HFFc6 (cell line): ENCODE data around the gene ADAM15. TPM values are rescaled to one million over a fixed set of nuclear protein-coding genes. Genes with fewer than 3 reads are reported as not detected.

ENCODE experiments used
- DNase-seq: peaks from one replicate; pipeline ENCODE4 v3.0.0-alpha.2; 2018
- H3K27ac Mint-ChIP-seq: 2 replicates; pipeline ENCODE4 v1.8.0; 2020; ENCODE audit warnings: mild to moderate bottlenecking, mixed read lengths
- H3K27me3 Mint-ChIP-seq: 2 replicates; pipeline ENCODE4 v1.8.0; 2021; ENCODE audit warnings: mild to moderate bottlenecking, moderate library complexity, mixed read lengths; ENCODE audit not compliant: insufficient read depth
- H3K36me3 Mint-ChIP-seq: 2 replicates; pipeline ENCODE4 v1.8.0; 2021; ENCODE audit warnings: low read depth, mixed read lengths
- H3K4me1 Mint-ChIP-seq: 2 replicates; pipeline ENCODE4 v1.8.0; 2020; ENCODE audit warnings: low read depth, mixed read lengths
- H3K4me3 Mint-ChIP-seq: 2 replicates; pipeline ENCODE4 v1.8.0; 2020; ENCODE audit warnings: mild to moderate bottlenecking, moderate library complexity, mixed read lengths
- H3K9me3 Mint-ChIP-seq: 2 replicates; pipeline ENCODE4 v1.8.0; 2020; ENCODE audit warnings: mild to moderate bottlenecking, mixed read lengths
- total RNA-seq, 6 experiments: library from RNA; stranded (reverse); fragmentation: NEBNext Ultra II Directional; extraction: Animal tissue kit (Norgen Biotek cat#: 25700); gene quantifications; 2 replicates in 1 of 6; 3 replicates in 5 of 6; pipeline ENCODE4 v1.2.3, GENCODE V29; 2021
- TF ChIP-seq, protein P1 (sequence below): fragments of 200-600 bp; sonication (generic); IDR thresholded peaks from 2 replicates; pipeline ENCODE4 v1.5.0; 2021; ENCODE audit warnings: antibody characterized with exemption, mild to moderate bottlenecking

The ADAM15 gene
- total RNA-seq, 6 experiments from 2014 or later = 51.1 to 66.9 (median 63.7) TPM

DNA sequence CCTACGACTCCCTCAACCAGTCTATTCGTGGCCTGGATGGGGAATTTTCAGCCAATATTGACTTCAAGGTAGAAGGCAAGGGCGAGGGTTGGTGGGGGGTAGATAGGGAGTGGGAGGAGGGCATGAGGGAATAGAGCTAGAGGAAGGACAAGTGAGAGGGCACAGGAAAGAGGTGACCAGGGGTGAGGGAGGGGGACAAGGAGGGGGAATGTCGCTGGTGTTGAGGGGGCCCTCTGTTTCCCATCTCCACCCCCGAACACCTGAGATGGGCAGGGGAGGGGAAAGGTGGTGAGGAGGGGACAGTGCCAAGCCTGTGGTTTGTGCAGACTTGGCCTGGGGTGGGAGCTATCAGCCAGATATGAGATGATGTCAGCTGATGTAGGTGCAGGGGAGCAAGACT is 8.3 kb upstream of the ADAM15 start:
- TF ChIP-seq, protein P1, sequence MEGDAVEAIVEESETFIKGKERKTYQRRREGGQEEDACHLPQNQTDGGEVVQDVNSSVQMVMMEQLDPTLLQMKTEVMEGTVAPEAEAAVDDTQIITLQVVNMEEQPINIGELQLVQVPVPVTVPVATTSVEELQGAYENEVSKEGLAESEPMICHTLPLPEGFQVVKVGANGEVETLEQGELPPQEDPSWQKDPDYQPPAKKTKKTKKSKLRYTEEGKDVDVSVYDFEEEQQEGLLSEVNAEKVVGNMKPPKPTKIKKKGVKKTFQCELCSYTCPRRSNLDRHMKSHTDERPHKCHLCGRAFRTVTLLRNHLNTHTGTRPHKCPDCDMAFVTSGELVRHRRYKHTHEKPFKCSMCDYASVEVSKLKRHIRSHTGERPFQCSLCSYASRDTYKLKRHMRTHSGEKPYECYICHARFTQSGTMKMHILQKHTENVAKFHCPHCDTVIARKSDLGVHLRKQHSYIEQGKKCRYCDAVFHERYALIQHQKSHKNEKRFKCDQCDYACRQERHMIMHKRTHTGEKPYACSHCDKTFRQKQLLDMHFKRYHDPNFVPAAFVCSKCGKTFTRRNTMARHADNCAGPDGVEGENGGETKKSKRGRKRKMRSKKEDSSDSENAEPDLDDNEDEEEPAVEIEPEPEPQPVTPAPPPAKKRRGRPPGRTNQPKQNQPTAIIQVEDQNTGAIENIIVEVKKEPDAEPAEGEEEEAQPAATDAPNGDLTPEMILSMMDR = no peak
- Mint-ChIP-seq H3K4me3 (no peak overlapping the region), H3K27me3 (peaks cover 16% of the 10 kb centered on the region), H3K4me1 (peaks cover 27% of the 10 kb centered on the region), H3K27ac (no peak overlapping the region), H3K36me3 (no peaks in the 10 kb centered on the region), H3K9me3 (no peaks in the 10 kb centered on the region)
- DNase-seq = no peak

DNA sequence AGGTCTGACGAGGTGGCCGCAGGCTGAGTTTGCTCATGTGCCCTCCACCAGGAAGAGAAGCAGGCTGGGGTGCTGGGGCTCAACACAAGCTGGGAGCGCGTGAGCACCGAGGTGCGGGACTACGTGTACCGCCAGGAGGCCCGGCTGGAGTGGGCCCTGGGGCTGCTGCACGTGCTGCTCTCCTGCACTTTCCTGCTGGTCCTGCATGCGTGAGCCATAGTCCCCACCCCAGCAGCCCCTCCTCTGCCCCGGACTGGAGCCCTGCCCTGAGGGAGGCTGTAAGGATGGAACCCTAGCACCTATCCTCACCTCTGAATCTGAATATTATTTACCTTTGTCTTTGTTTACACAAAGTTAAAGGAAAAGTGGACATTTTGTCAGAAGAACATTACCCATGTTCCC is 7.8 kb upstream of the ADAM15 start:
- H3K36me3 Mint-ChIP-seq = no peaks in the 10 kb centered on the region
- no peak overlapping the region for H3K4me3 Mint-ChIP-seq
- no peaks in the 10 kb centered on the region for H3K9me3 Mint-ChIP-seq
- H3K27ac Mint-ChIP-seq = no peak overlapping the region
- H3K4me1 Mint-ChIP-seq = peaks cover 26% of the 10 kb centered on the region
- peaks cover 10% of the 10 kb centered on the region; the same call in 1 of the 2 replicates for H3K27me3 Mint-ChIP-seq
- TF ChIP-seq, protein P1 = no peak
- DNase-seq = no peak

DNA sequence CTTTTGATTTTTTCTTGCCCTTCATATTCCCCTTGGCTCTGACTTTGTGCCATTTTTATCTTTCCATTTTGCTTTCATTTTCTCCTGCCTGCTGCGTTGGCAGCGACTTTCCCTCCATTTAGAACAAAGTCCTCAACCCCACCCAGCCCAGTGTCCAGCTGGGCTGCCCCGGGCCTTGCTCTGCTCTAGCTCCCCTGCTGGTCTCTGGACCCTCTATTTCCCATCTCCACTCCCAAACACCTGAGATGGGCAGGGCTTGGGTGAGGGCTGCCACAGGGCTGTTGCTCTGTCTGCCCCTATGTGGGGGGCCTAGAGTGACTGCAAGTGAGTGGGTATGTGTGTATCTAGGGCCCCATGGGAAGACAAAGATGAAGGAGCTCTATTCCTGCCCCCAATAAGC is 7.3 kb upstream of the ADAM15 start:
- no peak for DNase-seq
- TF ChIP-seq, protein P1 = no peak
- H3K36me3 Mint-ChIP-seq = no peaks in the 10 kb centered on the region
- peaks cover 21% of the 10 kb centered on the region for H3K4me1 Mint-ChIP-seq
- peaks cover 6% of the 10 kb centered on the region; the same call in 1 of the 2 replicates for H3K27me3 Mint-ChIP-seq
- H3K4me3 Mint-ChIP-seq = no peak overlapping the region
- no peaks in the 10 kb centered on the region for H3K9me3 Mint-ChIP-seq
- no peak overlapping the region for H3K27ac Mint-ChIP-seq

DNA sequence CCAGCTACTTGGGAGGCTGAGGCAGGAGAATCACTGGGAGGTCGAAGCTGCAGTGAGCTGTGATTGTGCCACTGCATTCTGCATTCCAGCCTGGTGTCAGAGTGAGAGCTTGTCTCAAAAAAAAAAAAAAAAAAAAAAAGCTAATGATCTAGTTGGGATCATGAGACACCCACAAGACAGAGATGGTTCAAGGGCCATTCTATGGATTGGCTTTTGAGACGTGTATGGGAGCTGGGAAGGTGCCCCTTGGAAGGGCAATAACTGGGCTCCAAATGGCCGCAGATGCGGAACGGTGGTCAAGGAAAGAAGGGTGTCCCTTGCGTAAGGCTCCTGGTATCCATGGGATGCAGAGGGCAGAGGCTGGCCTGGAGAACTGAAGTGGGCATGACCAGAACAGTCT is 6.8 kb upstream of the ADAM15 start:
- H3K27ac Mint-ChIP-seq = no peak overlapping the region
- peaks cover 4% of the 10 kb centered on the region; the same call in 1 of the 2 replicates for H3K27me3 Mint-ChIP-seq
- TF ChIP-seq, protein P1 = no peak
- H3K9me3 Mint-ChIP-seq = no peaks in the 10 kb centered on the region
- no peaks in the 10 kb centered on the region for H3K36me3 Mint-ChIP-seq
- no peak overlapping the region for H3K4me3 Mint-ChIP-seq
- no peak for DNase-seq
- H3K4me1 Mint-ChIP-seq = peaks cover 22% of the 10 kb centered on the region

DNA sequence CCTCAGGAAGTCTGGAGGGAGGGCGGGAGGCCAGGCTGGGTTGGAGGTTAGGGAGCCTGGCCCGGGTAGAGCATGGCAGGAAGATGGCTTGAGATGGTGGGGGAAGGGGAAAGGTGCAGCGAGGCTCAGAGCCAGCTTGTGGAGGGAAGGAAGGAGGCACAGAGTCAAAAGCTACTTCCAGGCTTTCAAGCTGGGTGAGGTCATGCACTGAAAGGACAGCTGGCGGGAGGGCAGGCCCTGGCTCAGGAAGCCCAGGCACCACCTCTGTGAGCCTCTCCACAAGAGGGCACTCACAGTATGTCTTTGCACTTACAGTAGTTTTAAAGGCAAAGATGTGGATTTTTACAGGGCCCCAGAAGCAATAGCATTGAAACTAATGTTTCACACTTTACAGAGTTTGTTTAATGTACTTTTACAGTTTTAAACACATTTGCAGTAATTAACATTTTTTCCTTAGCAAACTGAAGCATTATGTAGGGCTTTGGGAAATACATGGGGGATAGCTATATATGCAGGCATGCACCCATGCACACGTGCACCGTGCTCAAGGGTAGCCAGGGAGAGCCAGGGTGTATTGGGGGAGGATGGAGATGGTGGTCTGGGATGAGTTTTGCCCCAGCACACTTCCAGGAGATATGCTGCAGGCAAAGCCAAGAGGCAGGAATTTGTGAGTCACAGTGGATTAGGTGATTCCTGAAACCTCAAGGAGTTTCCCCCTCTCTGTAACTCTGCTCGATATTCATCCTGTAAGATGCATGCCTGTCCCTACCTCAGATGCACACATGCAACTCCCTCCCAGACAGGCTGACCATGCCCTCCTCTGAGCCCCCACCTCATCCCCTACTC is 6.1 kb upstream of the ADAM15 start:
- peak overlapping the region; percentile 25; the same call in 1 of the 2 replicates for H3K4me3 Mint-ChIP-seq
- peaks cover 28% of the 10 kb centered on the region for H3K4me1 Mint-ChIP-seq
- H3K9me3 Mint-ChIP-seq = no peaks in the 10 kb centered on the region
- TF ChIP-seq, protein P1 = peak; percentile 85
- H3K36me3 Mint-ChIP-seq = no peaks in the 10 kb centered on the region
- H3K27me3 Mint-ChIP-seq = peaks cover 3% of the 10 kb centered on the region; the same call in 1 of the 2 replicates
- peak; percentile 73 for DNase-seq
- H3K27ac Mint-ChIP-seq = no peak overlapping the region
